IPS DF 4.7 (cell line): ENCODE data around the gene PCBP4.

Source experiments
- DNase-seq: peaks from one replicate; pipeline ENCODE4 v3.0.0-alpha.2; 2013; ENCODE audit warnings: low spot score; ENCODE audit errors: extremely low read depth

The PCBP4 gene

DNA sequence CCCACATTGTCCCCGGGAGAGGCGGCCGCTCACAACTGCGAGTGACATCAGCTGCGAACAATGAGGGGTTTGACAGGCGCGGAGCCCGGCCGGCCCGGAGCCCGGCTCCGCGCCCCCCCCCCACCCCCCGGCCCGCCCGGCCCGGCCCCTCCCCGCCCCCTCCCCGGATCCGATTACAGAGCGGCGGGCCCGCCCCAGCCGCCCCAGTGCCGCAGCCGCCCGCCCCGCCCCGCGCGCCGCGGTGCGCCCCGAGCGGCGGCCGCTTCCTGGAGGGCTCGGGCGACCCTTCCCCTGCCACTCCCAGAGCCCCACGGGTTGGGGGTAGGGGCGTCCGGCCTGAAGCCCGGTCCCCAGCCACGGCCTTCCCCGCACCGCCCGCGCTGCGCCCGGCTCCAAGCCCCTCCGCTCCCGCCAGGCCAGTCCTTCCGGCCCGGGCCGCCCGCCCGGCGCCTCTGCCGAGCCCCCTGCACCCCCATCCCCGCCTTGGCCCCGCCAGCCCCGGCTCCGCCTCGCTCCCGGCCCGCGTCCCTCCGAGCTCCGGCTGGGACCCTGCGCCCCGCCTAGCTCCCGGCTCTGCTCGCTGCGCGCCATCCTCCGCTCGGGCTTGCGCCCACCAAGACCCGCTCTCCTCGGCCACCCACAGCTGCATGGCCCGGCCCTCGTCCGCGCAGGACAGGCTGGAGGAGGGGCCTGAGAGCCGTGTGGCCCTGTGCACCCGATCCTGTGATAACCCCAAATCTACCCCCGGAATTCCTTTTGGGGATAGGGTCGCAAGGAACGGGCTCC is at the start of gene PCBP4:
PCBP4 (minus strand) TSS at position 71 of the 786 bp plus-strand sequence. CDS start 6,214 bp downstream, outside the sequence.
- no peak for DNase-seq

DNA sequence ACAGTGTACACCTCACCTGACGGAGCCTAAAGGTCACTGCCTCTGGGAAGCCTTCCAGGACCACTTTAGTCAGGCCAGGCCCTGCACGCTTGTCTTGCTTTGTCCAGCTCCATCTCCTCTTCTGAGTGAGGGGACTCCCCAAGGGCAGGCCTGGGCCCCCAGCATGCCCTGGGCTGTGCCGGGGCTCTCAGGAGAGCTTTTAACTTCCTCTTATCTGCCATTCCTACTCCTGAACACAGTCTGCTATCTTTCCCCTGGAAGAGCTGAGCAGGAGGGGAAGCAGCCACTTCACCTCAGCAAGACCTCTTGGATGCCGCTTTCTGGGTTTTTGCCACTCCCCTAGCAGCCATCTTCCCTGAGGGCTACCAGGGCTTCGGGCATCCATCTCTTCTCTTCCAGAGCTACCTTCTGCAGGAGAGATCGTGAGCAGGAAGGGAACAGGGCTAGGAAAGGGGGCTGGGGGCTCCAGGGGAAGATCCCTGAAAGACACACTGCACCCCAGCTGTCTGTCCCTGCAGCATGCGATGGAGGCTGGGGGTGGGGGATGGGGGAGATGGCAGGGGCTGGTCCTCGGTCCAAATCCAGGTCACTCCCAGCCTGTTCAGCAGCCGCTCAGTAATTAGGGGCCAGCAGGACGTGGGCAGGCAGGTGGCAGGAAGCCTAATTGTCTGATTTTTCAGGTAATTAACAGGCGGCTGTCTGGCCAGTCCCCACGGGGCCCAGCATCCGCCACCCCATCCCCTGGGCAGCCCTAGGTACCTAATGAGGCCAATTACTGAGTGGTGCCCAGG is 48.4 kb upstream of the PCBP4 start:
- DNase-seq: no peak

DNA sequence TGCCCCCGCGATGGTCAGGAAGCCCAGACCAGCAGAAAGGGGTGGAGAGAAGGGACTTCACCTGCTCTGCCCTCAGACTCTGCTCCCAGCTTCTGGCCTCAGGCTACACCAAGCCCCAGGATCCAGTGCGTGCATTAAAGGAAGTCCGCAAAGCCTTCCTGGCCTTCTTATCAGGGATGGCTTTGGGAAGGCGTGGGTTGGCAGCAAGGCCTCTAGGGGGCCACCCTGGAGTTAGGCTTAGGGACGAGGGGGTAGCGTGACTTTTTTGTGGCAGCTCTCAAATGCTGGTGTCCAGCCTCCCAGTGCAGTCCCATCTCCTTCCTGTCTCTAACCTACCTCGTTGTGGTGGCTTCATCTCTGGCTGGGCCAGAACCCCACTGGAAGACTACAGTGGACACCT is 47.4 kb upstream of the PCBP4 start:
- DNase-seq: no peak

DNA sequence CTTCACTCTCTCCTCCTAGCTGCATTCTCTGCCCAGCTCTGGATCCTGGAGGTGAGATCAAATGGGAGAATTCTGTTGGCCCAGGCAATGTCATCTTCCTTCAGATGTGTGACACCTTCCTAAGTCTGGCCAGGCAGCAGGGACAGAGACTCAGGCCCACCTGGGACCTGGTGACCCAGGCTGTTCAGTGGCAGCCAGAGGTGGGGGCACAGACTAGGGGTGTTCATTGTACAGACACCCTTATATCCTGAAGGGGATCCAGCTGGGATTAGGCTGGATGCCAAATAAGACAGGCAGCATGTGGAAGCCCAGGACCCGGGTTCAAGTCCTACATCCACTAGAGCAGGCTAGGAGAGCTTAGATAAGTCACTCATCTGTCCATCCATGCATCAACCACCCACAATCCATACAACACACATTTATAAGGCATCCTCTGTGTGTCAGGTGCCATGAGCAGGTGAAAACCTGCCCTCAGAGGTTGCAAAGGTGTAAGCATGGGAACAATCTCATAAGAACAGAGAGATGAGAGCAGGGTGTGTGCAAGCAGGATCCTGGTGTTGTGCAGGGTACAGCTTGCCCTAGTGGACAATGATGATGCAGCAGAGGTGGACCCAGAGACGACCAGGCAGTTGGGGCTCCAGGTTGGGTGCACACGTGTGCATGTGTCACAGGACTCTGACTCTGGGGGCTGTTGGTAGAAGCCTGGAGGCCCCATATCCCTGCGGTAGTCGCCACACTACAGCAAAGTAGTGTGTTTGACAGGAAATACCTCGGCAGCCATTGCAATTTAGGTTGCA is 46.7 kb upstream of the PCBP4 start:
- no peak for DNase-seq

DNA sequence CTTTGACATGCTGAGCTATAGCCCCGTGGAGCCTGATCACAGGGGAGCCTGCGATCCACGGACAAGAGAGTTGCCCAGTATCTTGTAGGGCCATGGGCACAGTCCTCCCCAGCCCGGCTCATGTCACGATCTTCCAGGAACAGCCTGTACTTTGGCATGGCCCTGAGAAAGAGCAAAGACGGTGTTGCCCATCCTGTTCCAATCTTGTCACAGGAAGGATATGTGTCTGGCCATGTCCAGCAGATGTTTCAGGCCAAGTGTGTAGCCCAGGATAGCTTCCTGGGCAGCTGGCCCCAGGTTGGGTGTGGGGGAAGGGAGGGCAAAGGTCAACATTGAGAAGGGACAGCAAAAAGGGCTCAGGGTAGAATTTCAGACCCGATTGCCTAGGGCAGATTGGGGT is 45.4 kb upstream of the PCBP4 start:
- no peak for DNase-seq

DNA sequence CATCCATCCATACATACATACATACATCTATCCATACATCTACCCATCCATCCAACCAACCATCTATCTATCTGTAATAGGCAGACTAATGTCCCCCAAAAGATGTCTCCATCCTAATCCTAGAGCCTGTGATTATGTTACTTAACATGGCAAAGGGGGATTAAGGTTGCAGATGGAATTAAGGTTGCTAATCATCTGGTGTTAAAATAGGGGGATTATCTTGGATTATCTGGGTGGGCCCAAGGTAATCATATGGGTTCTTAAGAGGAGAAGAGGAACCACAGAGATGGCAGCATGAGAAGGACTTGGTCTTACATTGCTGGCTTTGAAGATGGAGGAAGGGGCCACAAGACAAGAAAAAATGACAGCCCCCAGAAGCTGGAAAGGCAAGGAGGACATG is 43.2 kb upstream of the PCBP4 start:
- no peak for DNase-seq

DNA sequence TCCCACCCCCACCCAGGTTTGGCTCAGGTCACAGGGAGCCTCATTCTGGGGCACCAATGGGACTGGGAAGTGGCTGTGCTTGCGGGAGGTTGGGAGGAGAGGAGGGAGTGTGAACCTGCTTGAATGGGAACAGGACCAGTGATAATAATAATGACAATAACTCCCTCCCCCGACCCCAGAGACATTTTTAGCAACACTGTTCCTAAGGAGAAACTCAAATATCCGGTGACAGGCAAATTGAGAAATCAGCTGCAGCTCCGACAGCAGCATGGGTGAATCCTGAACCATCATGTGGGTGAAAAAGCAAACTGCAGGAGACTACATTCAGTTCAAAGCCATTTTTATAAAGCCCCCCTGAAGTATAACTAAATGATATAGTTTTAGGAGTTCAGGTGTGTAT is 40.0 kb upstream of the PCBP4 start:
- DNase-seq: no peak

DNA sequence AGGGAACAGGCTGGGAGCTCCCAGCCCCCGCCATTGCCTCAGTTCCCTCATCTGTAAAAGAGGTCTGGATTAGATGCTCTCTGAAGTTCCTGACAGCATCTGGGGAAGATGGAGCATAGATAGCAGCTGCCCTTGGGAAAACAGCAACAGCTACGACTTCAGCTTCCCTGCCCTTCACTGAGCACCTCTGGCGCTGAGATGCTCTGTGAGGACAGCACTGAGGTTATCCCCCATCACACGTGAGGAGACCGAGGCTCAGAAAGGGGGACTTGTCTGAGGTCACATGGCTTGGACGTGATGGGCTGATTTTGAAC is 39.5 kb upstream of the PCBP4 start:
- DNase-seq: no peak

DNA sequence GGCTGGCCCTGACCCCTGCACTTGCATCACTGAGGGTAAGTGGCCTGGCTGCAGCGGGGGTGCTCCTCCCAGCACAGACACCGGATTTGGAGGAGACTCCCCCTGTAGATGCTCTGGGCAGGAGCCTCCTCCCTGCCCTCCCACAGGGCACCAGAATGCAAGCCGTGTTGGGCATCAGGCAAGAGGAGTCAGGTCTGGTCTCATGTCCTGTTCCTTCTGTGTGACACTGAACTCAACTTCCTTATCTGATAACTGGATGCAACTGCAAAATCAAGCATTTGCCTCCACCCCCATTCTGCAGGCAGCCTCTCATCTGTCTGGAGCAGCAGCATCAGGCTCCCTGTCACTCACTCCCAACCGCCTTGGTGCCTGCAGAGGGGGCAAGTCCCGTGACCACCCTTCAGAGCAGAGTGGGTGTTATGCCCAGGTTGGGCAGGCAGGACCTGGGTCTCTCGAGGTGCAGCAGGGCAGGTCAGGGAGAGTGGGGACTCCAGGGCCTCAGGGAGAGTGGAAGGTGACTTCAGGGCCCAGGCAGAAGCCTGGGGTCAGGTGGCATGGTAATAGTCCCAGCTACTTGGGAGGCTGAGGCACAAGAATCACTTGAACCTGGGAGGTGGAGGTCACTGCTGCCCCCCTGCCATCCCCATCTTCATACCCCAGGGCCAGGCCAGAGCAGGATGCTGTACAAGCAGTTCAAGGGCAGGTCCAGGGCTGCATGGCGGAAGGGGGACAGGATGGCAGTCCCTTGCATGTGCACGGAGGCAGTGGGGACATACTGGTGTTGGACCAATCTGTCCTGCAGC is 39.0 kb upstream of the PCBP4 start:
- DNase-seq: no peak

DNA sequence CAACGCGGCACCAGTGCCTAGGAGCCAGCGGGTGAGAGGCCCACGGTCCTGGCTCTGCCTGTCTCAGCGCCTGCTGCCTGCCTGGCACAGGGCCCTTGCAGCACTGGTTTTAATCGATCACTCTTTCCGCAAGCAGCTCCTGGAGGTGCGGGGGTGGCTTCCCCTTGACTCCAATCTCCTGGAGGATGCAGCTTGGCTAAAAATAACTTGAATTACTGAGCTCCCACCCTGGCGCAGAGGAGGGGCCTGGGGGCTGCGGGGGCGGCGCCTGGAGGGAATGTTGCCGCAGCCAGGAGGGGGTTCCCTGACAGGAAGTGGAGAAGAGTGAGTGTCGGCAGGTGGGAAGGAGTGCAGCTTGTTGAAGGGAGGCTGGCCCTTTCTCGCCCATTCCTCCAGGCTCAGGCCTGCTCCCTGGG is 38.3 kb upstream of the PCBP4 start:
- no peak for DNase-seq

DNA sequence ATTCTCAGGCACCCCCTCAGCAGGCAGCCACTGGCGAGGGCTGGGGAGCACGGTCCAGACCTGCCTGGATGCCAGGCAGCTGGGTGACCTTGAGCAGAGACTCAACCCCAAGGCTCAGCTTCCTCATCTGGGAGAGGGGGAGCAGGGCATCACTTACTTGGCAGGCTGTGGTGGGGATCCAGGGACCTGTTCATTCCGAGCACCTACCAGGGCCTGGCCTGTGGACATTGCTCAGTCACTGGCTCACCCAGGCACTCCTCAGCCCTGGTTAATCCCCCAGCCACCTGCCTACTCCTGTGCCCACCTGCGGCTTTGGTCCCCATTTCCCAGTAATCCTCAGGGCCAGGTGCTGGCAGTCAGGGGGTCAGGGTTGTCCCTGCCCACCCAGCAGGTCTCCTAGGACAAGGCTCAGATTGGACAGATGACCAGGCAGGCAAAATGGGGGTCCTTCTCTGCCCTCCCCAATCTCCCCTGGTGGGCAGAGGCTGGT is 37.7 kb upstream of the PCBP4 start:
- no peak for DNase-seq

DNA sequence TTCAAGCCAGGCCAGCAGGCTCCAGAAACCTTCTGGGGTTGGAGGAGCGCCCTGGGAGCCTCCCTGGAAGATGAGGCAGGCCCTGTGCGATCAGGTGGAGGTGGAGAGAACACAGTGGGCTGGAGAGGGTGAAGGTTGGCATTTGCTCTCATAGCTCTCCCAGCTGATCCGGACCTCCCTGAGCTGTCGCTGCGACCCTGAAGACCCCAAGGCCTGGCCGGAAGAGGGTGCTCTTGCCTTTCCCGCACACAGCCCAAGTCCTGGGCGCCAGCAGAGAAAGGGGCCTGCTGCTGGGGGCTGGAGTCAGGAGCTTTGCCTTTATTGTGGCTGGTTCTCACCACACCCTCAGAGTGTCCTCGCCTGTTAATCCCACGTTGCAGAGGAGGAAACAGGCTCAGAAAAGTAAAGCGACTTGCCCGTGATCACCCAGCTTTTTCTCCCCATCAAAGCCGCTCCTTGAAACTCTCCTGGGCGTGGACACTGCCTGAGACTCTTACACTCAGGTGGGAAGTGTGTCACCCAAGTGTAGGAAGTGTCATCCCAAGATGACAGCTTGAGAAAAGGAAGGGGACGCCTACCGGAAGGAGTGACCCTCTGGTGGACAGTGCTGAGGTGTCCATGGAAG is 37.0 kb upstream of the PCBP4 start:
- no peak for DNase-seq

DNA sequence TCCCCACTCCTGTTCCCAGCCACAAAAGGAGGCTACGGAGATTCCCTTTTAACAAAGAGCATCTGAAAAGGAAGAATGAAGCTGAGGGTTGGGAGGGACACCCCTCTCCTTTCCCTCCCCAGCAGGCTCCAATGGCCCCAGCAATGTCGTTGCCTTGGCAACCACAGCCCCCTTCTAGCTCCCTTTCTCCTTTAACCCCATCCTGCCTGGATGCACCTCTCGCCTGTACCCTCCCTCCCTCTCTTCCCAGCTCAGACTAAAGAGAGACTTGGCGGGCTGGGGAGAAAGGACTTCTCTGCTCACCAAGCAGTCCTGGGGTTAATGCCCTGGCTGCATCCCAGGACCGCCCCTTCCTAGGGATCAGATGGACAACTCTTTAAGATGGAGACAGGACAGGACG is 35.5 kb upstream of the PCBP4 start:
- no peak for DNase-seq

DNA sequence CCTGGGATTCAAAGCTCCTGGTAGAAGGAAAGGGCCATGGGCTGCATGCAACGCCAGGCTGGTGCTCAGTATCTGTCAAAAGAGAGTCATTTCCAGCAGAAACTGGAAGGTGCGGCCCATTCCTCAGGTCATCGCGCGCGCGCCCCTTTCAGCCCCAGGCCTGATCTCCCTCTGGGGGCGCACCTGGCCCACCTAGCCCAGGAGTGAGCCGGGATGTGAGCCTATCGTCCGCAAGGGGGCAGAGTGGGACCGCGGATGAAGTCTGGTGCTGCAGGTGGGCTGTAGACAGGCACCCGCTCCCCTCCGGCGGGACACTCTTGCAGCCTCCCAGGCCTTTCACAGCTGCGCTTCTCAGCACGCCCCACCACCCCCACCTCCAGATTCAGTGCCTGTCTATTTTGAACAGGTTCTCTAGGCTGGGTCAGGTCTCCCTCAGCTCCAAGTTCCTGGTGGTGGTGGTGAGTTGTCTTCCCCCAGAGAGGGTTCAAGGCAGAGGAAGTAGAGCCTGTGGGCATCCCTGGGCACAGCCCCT is 34.3 kb upstream of the PCBP4 start:
- DNase-seq: no peak

DNA sequence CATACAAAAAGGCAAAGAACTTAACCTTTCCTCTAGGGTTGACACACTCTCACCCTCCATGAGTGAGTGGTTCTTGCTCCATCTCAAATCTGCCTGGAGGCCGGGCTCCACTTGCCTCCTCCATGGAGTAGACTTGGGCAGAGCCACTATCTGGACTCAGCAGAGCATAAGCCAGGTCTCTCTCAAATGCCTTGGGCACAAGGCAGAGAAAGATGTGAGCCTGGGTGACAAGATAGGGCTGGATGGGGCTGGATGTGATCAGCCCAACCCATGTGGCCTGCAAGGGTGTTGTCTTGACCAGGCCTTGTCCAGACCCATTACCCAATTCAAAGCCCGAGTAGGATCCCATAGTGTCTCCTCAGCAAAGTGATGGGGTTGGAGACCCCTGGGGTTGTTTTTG is 32.6 kb upstream of the PCBP4 start:
- DNase-seq: no peak

DNA sequence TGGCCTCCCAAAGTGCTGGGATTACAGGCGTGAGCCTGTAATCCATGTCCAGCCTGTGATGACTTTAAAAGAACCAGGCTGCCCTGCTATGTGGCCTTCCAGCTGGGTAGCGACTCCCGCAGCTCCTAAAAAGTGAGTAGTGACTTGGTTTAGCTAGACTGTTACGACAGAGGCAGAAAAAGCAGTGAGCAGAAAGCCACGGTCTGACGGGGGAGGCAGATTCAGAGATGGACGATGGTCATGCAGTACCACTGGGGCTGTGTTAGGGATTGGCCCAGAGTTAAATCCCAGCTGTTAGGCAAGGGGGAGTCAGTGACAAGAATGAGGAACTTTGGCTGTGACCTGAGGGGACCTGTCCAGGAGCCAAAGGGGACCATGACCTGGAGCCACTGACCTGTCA is 31.5 kb upstream of the PCBP4 start:
- DNase-seq: no peak

DNA sequence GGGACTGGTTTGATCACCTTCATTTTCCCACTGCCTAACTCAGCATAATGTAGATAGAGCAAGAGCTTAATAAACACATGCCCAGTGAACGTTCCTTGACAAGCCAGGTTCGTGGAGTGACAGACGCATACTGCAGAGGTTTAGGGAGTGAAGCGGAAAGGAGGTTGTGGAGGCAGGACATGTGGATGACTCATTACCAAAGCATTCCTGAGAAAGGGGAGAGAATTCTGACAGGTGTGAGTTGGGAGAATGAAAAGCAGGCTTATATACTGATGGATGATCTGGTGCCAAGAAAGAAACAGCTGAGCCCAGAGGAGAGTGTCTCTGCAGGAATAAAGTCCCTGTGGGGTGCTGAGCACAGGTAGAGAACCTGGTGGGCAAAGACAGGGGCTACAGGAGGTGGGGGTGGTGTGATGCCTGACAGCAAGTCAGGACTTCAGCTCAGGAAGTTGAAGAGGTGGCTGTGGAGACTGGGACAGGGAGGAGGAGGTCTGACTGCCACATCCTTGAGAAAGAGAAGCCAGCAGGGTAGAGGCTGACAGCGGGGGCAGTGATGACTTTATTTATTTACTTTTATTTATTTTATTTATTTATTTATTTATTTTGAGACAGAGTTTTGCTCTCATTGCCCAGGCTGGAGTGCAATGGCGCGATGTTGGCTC is 30.8 kb upstream of the PCBP4 start:
- DNase-seq: no peak

DNA sequence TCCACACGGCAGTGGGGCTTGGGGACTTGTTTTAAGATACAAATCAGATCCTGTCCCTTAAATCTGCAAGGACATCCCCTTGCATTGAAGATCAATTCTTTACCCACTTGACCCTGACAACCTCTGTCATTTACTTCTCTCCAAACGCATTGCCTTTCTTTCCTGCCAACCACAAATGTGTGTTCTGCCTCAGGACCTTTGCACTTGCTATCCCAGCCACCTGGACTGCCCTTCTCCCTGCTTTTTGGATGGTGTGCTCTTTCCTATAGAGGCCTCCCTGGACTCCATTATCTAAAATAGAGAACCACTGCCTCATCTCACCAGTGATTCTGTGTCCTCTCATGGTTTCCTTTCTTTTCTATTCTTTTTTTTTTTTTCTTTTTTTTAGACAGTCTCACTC is 29.9 kb upstream of the PCBP4 start:
- no peak for DNase-seq

DNA sequence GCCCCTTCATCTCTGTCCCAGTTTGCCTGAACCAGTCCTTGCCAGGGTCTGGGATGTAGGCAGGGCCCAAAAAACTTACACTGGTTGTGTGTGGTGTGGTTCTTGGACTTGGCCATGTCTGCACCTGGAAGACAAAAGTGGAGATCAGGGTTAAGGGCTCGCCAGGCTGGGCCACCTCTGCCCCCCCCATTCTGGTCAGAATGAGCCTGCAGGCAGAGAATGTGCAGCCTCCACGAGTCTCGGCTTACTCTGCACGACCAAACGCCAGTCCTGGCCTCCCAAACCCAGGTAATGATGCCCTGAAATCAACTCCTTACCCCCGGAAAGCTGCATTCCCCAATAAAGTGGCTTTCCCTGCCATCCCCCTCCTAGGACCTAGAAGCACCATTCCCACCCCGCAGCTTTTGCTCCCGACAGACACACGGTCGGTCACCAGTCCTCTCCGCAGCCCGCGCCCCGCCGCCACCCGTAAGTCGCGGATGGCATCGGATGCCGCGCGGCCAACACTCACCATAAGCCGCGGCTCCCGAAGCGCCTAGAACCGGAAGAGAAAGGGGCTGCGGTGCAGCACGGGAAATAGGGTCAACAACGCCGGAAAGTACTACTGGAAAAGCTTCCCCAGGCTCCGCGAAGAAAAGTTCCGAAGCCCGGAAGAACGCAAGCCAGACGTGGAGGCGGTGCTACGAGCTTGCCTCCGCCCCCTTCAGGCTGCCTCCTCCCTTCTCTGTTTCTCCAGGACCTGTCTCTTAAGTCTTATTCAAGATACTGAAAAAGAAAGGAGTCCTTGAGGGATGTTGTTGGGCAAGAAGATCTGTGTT is 28.3 kb upstream of the PCBP4 start, which contains the start of gene RPL29:
RPL29 (minus strand) TSS at position 550 of the 818 bp plus-strand sequence; CDS start at position 116, 434 bp downstream.
- DNase-seq: no peak
